DMS153 treated with DMSO at 0.1 percent for 48 hours (cell line): ENCODE measurements around the gene CTAGE1.
"Not testable (repeated sequence)": the region's sequence is repeated elsewhere in the genome, so short reads cannot be mapped to it uniquely, and the experiment has no call there.

Experiments used
- DNase-seq: peaks from one replicate; lab custom pipeline; 2025; ENCODE audit not compliant: unreplicated experiment; lab: John Stamatoyannopoulos, UW

The CTAGE1 gene

GRCh38 chr18:22417496-22418188 is at the start of gene CTAGE1:
Gene CTAGE1, minus strand, starts transcription at chr18:22417915. Its CDS starts 104 bp downstream, at chr18:22417811.
- DNase-seq, result no peak

DNA sequence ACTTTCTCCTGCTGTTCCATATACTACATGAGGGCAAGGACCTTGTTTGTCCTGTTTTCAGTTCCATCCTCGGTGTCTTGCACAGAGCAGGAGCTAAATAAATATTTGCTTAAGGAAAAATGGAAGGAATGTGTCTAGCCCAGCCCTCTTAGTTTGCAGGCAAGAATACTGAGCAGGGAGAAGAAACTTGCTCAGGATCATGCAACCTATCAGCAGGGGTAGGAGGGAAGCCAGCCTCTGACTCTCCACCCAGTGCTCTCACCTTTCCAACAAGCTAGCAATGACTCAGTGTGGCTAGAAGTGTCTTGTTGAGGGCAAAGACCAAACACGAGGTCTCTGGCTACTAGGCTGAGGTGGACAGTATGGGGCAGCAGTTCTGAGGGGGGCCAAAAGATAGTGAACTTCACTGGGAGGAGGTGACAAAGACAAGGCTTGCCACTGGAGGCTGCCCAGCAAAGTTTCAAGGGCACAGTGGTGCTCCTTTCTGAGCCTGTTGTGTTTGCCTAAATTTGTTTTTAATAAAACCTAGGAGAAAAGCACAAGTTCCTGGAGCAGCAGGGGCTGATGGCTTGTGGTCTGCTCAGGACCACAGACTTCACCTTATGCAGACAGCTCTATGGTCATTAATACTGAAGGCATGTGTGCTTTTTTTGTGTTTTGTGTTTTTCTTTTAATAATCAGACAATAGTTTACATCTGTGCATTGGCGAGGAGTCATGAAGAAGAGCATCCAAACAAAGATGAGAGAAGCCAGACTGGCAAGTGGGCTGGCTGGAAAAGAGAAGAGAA is 49.1 kb upstream of the CTAGE1 start:
- no peak for DNase-seq

GRCh38 chr18:22465859-22466457 is 48.2 kb upstream of the CTAGE1 start:
- DNase-seq, result no peak

DNA sequence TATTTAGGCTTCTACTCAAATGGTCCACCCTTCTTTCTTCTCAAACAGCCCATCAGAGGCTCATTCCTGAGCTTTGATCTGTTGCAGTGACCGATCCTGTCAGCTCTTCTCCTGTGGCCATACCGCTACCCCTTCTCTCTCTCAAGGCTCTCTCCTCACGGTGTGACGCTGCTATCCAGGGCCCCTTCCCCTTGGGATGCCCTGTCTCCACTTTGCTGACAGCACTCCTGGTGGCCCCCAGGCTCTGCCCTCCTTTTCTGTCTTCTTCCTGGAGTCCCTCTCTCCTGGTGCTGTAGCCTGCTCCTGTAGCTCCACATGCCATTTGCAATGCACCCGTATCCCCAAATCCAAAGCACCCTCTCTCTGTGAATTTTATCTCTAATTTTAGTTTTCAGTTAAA is 45.4 kb upstream of the CTAGE1 start:
- DNase-seq, result no peak

DNA sequence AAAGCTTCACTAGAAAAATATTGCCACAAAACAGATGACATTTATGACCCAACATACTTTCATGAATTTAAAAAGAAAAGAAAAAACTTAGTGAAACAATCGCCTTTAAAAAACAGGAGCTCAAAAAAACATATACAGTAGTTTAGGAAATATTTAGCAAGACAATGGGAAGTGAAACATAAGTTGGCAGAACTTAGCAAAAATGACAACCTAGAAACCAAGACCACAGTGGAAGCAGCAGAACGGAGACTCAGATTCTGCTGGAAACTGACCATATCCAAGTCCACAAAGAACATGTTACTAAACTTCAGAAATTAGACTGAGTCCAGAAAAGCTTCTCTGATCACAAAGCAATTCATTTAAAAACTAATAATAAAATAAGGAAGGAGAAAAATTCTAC is 41.8 kb upstream of the CTAGE1 start:
- no peak for DNase-seq

DNA sequence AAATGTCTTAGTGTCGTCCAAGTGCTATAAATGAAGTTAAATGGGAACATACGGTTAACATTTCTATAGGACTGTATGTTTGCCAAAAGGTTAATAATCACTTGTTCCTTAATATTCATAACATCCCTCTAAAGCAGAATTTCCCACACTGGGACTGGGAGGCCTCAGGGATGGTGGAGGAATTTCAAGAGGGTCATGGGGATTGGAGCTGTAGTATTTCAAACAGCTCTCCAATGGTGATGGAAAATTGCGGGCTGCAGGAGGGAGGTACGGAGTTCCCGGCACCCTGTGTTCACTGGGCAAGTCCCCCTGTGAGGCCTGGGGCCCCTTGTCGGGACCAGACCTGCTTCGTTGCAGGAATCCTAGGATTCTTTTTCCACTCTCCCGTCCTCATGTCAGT is 39.8 kb upstream of the CTAGE1 start:
- no peak for DNase-seq

GRCh38 chr18:22456547-22456946 is 38.8 kb upstream of the CTAGE1 start:
- DNase-seq, result no peak

- no peak for DNase-seq
Measured at GRCh38 chr18:22456116-22456480, 38.4 kb upstream of the CTAGE1 start.

- no peak for DNase-seq
Measured at GRCh38 chr18:22455425-22456115, 37.9 kb upstream of the CTAGE1 start.

DNA sequence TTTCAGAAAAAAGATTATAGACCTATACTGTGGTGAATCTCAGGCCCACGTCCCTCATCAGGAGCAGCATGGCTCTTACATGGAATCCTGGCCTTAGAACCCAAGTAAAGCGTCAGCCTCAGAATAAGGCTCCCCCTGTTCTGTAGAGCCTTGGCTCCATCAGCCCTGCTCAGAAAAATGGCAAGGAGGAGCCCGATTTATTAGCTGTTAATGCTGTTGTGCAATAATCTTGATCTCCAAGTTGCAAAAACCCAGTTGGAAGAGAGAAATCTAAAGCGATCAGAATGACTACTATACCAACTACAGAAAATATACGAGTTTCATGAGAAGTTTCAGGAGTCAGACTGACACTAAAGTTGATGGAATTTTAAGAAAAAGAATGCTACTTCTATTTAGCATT is 35.6 kb upstream of the CTAGE1 start:
- no peak for DNase-seq

DNA sequence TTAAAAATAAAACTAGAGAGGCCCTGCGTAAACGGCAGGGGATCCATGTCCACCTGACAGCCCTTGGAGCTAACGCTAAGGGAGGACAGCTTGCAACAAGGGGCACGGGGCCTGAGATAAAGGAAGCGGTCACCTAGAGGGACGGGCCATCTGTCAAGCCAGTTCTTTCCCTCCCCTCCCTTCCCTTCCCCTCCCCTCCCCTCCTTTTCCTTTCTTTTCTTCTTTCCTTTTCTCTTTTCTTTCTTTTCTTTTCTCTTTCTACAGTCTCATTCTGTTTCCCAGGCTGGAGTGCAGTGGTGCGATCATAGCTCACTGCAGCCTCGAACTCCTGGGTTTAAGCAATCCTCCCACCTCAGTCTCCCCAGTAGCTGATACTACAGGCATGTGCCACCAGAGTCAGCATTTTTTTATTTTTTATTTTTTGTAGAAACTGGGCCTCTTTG is 34.5 kb upstream of the CTAGE1 start:
- no peak for DNase-seq

GRCh38 chr18:22451796-22452195 is 34.1 kb upstream of the CTAGE1 start:
- DNase-seq, result no peak

GRCh38 chr18:22450766-22451165 is 33.1 kb upstream of the CTAGE1 start:
- DNase-seq, result not testable (repeated sequence)

- DNase-seq, result not testable (repeated sequence)
Measured at GRCh38 chr18:22450318-22450717, 32.6 kb upstream of the CTAGE1 start.

DNA sequence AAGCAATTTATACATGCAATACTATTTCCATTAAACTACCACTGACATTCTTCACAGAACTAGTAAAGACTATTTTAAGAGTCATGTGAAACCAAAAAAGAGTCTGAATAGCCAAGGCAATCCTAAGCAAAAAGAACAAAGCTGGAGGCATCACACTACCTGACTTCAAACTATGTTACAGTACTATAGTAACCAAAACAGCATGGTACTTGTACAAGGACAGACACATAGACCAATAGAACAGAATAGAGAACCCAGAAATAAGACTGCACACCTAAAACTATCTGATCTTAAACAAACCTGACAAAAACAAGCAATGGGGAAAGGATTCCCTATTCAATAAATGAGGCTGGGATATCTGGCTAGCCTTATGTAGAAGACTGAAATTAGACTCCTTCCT is 32.0 kb upstream of the CTAGE1 start:
- not testable (repeated sequence) for DNase-seq

DNA sequence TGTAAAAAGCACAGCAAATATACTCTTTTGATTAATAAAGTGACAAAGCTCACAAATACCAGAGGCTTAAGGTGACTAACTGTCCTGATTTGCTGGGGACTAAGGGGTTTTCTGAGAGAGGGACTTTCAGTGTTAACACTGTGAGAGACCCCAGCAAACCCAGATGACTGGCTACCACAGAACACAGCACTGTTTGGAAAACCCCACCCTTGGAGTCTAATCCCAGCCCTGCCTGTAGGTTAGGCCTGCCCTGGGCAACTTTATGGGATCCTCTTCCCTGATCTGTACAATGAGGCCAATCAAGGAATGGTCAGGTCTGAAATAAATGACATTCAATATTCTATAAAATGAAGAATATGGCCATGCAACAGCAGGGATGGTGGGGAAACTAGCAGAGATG is 30.5 kb upstream of the CTAGE1 start:
- no peak for DNase-seq

DNA sequence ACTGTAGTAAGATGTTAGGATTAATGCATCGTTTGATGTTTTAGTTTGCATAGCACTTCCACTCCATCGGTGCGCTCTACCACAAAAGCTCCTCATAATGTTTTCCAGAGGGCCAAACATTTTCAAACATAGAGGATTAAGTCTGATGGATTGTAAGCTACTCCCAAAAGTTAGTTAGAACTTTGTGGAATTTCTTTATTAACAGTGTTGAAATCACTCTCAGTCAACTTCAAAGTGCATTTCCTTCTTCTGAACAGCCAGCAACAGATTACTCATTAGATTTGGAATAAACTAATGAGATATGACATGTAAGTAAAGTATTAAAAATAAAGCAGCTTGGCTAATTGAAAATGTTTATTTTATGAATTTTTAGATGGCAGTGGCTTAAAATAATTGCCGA is 30.1 kb upstream of the CTAGE1 start:
- no peak for DNase-seq

DNA sequence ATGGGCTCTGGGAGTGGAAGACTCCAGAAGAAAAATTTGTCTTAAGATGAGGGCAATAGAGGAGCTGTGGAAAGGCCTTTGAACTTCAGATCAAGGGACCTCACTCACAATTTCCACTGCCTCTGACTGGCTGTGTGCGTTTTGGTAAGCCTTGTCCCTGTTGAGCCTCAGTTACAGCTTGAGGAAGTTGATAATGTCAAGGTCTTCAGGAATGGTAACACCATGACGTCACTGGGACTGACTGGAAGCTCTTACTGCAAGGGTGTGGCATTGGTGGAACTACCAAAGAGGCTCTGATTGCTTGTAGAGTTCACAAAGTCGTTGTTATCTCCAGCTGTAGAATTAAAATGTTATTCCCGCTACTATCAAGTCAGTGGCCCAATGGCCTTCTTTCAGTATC is 29.2 kb upstream of the CTAGE1 start:
- no peak for DNase-seq

DNA sequence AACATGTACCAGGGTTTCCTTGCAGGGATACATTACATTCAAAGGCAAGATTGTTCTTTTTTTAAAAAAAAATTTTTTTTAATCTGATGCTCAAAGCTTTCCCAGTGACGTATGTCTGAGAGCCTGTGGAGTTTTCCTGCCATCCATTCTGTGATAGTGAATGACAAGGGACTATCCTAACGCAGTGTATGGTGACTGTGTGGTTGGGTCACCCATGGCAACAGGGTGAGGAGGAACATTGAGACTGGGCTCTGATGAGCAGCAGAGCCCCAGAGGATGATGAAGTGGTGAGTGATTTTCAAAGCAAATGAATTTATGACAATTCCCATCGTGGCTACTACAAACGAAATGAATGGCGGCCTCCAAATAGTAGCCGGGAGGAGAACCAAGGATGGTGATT is 28.6 kb upstream of the CTAGE1 start:
- no peak for DNase-seq

- DNase-seq, result no peak
Measured at GRCh38 chr18:22441638-22442037, 23.9 kb upstream of the CTAGE1 start.

DNA sequence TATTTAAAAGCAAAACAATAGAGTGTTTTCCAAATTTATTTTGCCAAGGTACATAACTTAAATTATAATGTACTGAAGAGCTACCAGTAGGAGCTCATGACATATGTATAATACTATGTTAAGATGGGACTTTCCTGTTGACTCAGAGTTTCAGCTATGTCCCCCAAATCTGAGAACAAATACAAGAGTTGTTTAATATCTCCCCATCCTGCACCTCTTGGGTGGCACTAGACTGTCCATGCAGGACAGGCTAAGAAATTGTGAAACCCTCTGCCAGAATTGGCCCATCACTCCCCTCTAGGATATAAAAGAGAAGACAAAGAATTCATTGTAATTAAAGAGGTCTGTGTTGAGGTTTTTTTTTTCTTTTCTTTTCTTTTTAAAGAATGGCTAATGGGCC is 21.7 kb upstream of the CTAGE1 start:
- no peak for DNase-seq

DNA sequence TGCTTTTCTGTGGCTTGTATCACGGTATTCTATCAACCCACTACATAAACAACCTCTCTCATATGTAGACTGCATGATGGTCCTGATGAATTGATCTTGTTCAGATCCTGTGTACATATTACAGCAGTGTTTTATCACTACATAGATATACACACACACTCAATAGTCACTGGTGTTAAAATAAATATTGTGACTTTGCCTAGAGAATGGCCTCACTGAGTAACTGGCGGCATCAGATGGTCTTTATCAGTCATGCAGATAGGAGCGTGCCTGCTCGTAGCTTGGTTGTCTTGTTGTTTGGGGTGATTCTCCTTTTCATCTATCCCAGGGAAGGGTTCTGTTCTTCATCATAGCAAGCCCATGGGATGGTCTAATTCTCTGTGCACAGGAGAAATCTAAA is 18.4 kb upstream of the CTAGE1 start:
- no peak for DNase-seq
